Keratinocyte (primary cell): ENCODE results near the gene RETREG1. TPM values are rescaled to one million over a fixed set of nuclear protein-coding genes. Genes with fewer than 3 reads are reported as not detected.

Experiments
- DNase-seq: peaks from one replicate; pipeline ENCODE4 v3.0.0-alpha.2; 2011; ENCODE audit warnings: low read depth, missing footprints, low spot score
- FAIRE-seq: peaks from 2 replicates; lab custom pipeline; 2011; peaks lifted over from hg19 to GRCh38; lab: Jason Lieb, UNC
- H2AFZ ChIP-seq: 2 replicates; pipeline ENCODE4 v1.6.0; 2012; ENCODE audit warnings: low read length, control low read depth, inconsistent platforms; ENCODE audit not compliant: control insufficient read depth
- H3K27ac ChIP-seq: 2 replicates; pipeline ENCODE4 v1.5.1; 2011; ENCODE audit warnings: low read length; ENCODE audit not compliant: control insufficient read depth, insufficient read depth
- H3K27me3 ChIP-seq: 3 replicates; pipeline ENCODE4 v1.6.0; 2011; ENCODE audit warnings: low read length; ENCODE audit not compliant: control insufficient read depth, insufficient read depth; ENCODE audit errors: extremely low read depth
- H3K36me3 ChIP-seq, 2 experiments: 2 replicates in 1 of 2; 3 replicates in 1 of 2; pipeline ENCODE4 v1.5.1; 2011; ENCODE audit warnings: low read length in 2 of 2, mild to moderate bottlenecking in 1 of 2; ENCODE audit not compliant: control insufficient read depth in 2 of 2, insufficient read depth in 2 of 2; ENCODE audit errors: extremely low read depth in 1 of 2
- H3K4me1 ChIP-seq: 3 replicates; pipeline ENCODE4 v1.5.1; 2011; ENCODE audit warnings: low read length; ENCODE audit not compliant: control insufficient read depth, insufficient read depth; ENCODE audit errors: extremely low read depth
- H3K4me2 ChIP-seq: 3 replicates; pipeline ENCODE4 v1.6.0; 2011; ENCODE audit warnings: low read depth, low read length; ENCODE audit not compliant: control insufficient read depth, insufficient read depth; ENCODE audit errors: extremely low read depth
- H3K4me3 ChIP-seq, 3 experiments: fragments of 200-600 bp in 1 of 3; sonication (generic) in 1 of 3; 2 replicates in 2 of 3; 3 replicates in 1 of 3; pipeline ENCODE4 v1.5.1; 2011 to 2016; ENCODE audit warnings: low read length in 3 of 3, mild to moderate bottlenecking in 3 of 3, control low read depth in 2 of 3, inconsistent platforms in 1 of 3, low read depth in 1 of 3, mixed read lengths in 1 of 3, mixed run types in 1 of 3, moderate library complexity in 1 of 3; ENCODE audit not compliant: control insufficient read depth in 2 of 3, insufficient read depth in 2 of 3; ENCODE audit errors: extremely low read depth in 1 of 3
- H3K79me2 ChIP-seq: 2 replicates; pipeline ENCODE4 v1.6.0; 2012; ENCODE audit warnings: low read length; ENCODE audit not compliant: control insufficient read depth, insufficient read depth
- H3K9ac ChIP-seq: 3 replicates; pipeline ENCODE4 v1.6.0; 2011; ENCODE audit warnings: low read length; ENCODE audit not compliant: control insufficient read depth, insufficient read depth; ENCODE audit errors: extremely low read depth
- H3K9me1 ChIP-seq: 3 replicates; pipeline ENCODE4 v1.6.0; 2011; ENCODE audit warnings: low read length; ENCODE audit not compliant: control insufficient read depth, insufficient read depth; ENCODE audit errors: extremely low read depth
- H3K9me3 ChIP-seq: 2 replicates; pipeline ENCODE4 v1.5.1; 2012; ENCODE audit warnings: low read depth, low read length; ENCODE audit not compliant: control insufficient read depth
- H4K20me1 ChIP-seq: 3 replicates; pipeline ENCODE4 v1.6.0; 2011; ENCODE audit warnings: low read length; ENCODE audit not compliant: control insufficient read depth, insufficient read depth; ENCODE audit errors: extremely low read depth
- CTCF ChIP-seq, 3 experiments: IDR thresholded peaks in 1 of 3; conservative IDR thresholded peaks in 1 of 3; optimal IDR thresholded peaks in 1 of 3; 2 replicates in 2 of 3; 3 replicates in 1 of 3; pipeline versions ENCODE3 to v1.5.1; 2011; ENCODE audit warnings: low read length in 3 of 3, mild to moderate bottlenecking in 3 of 3, moderate library complexity in 2 of 3, control low read depth in 1 of 3, inconsistent platforms in 1 of 3; ENCODE audit not compliant: insufficient read depth in 2 of 3; ENCODE audit errors: extremely low read depth in 1 of 3
- EZH2 ChIP-seq: IDR thresholded peaks from one replicate; pipeline ENCODE4 v1.6.1; 2012; ENCODE audit warnings: inconsistent platforms, mild to moderate bottlenecking, low read length, moderate library complexity
- dilution Hi-C: fragments of 300-500 bp; cut with MboI; formaldehyde crosslinking; loops from one replicate; pipeline ENCODE4 v1.7.0; 2020; ENCODE audit warnings: low sequenced_read_pairs; ENCODE audit not compliant: extremely low pct_ligation_motif_present
- polyA plus RNA-seq, 5 experiments: library from polyadenylated mRNA; depleted of rRNA in 3 of 5; stranded (reverse) in 3 of 5; stranded (forward) in 1 of 5; unstranded in 1 of 5; fragments of >200 nt; gene quantifications; 1 replicate in 1 of 5; 2 replicates in 3 of 5; 3 replicates in 1 of 5; pipeline versions ENCODE4 v1.2.1 to v1.2.3, GENCODE V29; 2011 to 2012; ENCODE audit warnings: missing spikeins in 2 of 5, low read depth in 1 of 5, low replicate concordance in 1 of 5

The RETREG1 gene
- polyA plus RNA-seq, 1 donor (not counting 4 experiments of a cell fraction or from before 2014, with no cell fraction given): 7.4 TPM

GRCh38 chr5:16578474-16578883 lies 38.3 kb downstream of the RETREG1 start:
- no peaks in the 10 kb centered on the region for H3K27me3 ChIP-seq
- no peak overlapping the region for H2AFZ ChIP-seq
- no peaks in the 10 kb centered on the region for H3K9me3 ChIP-seq
- no peak overlapping the region for H3K27ac ChIP-seq
- H3K36me3 ChIP-seq: no peaks in the 10 kb centered on the region
- H3K4me2 ChIP-seq: no peak overlapping the region
- no peak overlapping the region for H3K4me3 ChIP-seq
- H3K4me1 ChIP-seq: peaks cover 17% of the 10 kb centered on the region
- H3K9me1 ChIP-seq: no peaks in the 10 kb centered on the region
- H4K20me1 ChIP-seq: no peaks in the 10 kb centered on the region
- FAIRE-seq (no peak), DNase-seq (no peak)
- no peak overlapping the region for H3K9ac ChIP-seq
- TF ChIP-seq CTCF (optimal IDR thresholded peaks at IDR 0.05 in 1 of 3, IDR thresholded peaks at IDR 0.05 in 1 of 3, conservative IDR thresholded peaks at IDR 0.05 in 1 of 3; ENCODE audit: extremely low read depth in 1 of 3, insufficient read depth in 2 of 3, low read length in 3 of 3): no peak
- TF ChIP-seq EZH2: no peak
- dilution Hi-C loops: no loop called here
- H3K79me2 ChIP-seq: no peaks in the 10 kb centered on the region

GRCh38 chr5:16577677-16578076 lies 39.1 kb downstream of the RETREG1 start:
- Histone ChIP-seq H3K36me3 (no peaks in the 10 kb centered on the region), H3K4me2 (no peak overlapping the region), H3K4me1 (peaks cover 17% of the 10 kb centered on the region), H3K9me1 (no peaks in the 10 kb centered on the region), H4K20me1 (no peaks in the 10 kb centered on the region), H3K9me3 (no peaks in the 10 kb centered on the region), H3K27ac (no peak overlapping the region), H3K9ac (no peak overlapping the region), H3K79me2 (no peaks in the 10 kb centered on the region), H3K4me3 (no peak overlapping the region), H3K27me3 (no peaks in the 10 kb centered on the region), H2AFZ (no peak overlapping the region)
- no peak for FAIRE-seq
- dilution Hi-C loops: no loop called here
- TF ChIP-seq CTCF (optimal IDR thresholded peaks at IDR 0.05 in 1 of 3, IDR thresholded peaks at IDR 0.05 in 1 of 3, conservative IDR thresholded peaks at IDR 0.05 in 1 of 3; ENCODE audit: extremely low read depth in 1 of 3, insufficient read depth in 2 of 3, low read length in 3 of 3): no peak
- TF ChIP-seq EZH2: no peak
- DNase-seq: no peak
